KOPT-K1 (cell line): ENCODE measurements around the gene VAV2.

Experiments used
- H3K27ac ChIP-seq: fragments of 200-600 bp; sonication (generic); 2 replicates; pipeline ENCODE4 v1.5.1; 2016; ENCODE audit warnings: antibody characterized with exemption, mild to moderate bottlenecking, low read depth, low read length; ENCODE audit not compliant: poor library complexity, severe bottlenecking
- H3K36me3 ChIP-seq: fragments of 200-600 bp; sonication (generic); 2 replicates; pipeline ENCODE4 v1.5.1; 2017; ENCODE audit warnings: antibody characterized with exemption, mild to moderate bottlenecking, low read length, moderate library complexity; ENCODE audit not compliant: insufficient read depth
- H3K9me3 ChIP-seq: fragments of 200-600 bp; sonication (generic); 2 replicates; pipeline ENCODE4 v1.5.1; 2017; ENCODE audit warnings: antibody characterized with exemption, low read length, mild to moderate bottlenecking; ENCODE audit not compliant: insufficient read depth, poor library complexity, severe bottlenecking

Gene VAV2

GRCh38 chr9:133892193-133892920 lies 99.8 kb downstream of the VAV2 start:
- no peaks in the 10 kb centered on the region for H3K36me3 ChIP-seq
- no peak overlapping the region for H3K27ac ChIP-seq
- no peaks in the 10 kb centered on the region for H3K9me3 ChIP-seq

DNA sequence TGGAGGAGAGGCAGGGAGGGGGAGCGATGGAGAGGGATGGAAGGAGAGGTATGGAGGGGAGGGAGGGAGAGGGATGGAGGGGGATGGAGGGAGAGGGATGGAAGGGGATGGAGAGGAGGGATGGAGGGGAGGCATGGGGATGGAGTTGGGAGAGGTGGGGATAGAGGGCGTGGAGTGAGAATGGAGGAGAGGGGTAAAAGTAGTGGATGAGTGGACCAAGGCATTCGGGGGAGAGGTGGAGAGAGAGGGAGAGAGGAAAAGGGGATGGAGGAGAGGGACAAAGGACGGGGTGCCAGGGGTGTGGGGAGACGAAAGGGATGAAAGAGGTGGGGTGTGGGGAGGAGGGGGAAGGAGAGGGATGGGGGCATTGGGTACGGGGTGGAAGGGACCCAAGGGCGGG lies 100.4 kb downstream of the VAV2 start:
- Histone ChIP-seq H3K27ac (no peak overlapping the region), H3K9me3 (no peaks in the 10 kb centered on the region), H3K36me3 (no peaks in the 10 kb centered on the region)

DNA sequence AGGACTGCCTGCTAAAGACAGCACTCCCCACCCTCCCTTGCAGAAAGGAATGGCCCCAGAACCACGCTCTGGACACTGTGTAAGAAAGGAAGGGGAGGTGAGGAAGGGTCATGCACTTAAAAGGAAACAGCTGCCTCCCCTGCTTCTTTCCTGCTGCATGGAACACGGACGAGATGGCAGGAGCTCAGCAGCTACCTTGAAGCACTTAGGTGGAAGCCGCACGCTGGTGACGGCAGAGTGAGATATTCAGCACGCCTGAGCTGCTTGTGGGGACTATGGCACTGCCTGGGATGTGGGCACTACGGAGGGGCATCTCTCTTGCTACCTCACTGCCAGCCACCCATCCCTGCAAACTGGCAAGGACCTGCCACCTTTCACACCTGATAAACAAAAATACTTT lies 101.5 kb downstream of the VAV2 start:
- H3K27ac ChIP-seq: no peak overlapping the region
- no peaks in the 10 kb centered on the region for H3K36me3 ChIP-seq

GRCh38 chr9:133889584-133890301 lies 102.4 kb downstream of the VAV2 start:
- Histone ChIP-seq H3K9me3 (no peaks in the 10 kb centered on the region), H3K27ac (no peak overlapping the region), H3K36me3 (no peaks in the 10 kb centered on the region)

More for the DNA sequence above, 101.5 kb downstream of the VAV2 start:
- H3K9me3 ChIP-seq: no peaks in the 10 kb centered on the region

DNA sequence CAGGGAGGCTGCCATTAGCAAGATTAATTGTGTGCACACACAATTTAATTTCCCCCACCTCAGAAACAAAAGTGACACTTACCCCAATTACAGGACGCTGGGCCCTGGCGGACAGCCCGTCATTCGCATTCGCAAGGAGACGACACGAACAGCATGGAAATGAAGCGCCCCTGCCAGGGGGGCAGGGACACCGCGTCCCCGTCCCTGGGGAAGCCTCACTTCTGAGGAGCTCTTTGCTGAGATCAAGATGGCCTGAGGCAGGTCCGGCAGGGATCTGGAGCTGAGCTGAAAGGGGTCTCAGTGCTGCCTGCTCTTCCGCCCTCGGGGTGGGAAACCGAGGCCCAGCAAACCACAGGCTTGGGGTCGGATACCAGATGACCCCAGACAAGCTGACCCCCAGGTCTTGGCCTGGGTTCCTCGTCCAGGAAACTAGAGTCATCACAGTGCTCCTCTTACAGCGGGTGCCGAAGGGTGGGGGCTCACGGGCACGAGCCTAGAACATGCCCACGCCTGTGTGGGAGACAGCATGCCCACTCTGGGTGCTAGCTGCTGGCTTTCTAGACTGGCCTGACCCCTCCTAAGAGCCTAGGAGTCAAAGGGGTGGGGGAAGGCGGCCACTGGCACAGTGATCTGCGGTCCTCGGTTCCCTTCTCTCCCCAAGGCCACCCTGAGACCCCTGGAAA lies 103.2 kb downstream of the VAV2 start:
- Histone ChIP-seq H3K9me3 (no peaks in the 10 kb centered on the region), H3K36me3 (no peaks in the 10 kb centered on the region), H3K27ac (no peak overlapping the region)

DNA sequence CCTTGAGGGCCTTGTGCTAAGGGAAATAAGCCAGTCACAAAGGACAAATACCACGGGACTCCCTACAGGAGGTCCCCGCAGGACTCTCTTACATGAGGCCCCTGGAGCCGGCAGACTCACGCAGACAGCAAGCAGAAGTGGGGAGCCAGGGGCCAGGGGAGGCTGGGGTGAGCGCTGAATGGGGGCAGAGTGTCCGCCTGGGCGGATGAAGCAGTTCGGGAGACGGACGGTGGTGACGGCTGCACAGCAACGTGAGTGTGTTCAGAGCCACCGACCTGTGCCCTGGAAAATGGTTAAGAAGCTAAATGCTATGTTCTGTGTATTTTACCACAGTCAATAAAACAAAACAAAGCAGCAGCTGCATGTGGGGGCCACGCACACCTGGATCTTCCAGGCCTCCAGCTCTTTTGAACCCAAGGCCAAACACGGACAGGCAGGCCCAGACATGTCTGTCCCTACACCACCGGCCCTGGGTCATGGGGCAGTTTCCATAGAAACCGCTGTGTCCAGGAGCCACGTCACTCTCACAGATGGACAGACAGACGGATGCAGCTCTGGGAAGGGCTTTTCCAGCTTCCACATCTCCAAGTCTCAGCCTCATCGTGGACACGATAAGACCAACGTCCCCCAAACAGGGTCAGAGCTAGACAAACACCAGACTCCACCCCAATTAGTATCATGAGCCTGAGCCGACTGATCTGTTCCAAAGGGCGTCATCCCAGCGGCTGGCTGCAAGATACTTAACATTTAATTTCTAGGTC lies 103.9 kb downstream of the VAV2 start:
- Histone ChIP-seq H3K9me3 (no peaks in the 10 kb centered on the region), H3K27ac (no peak overlapping the region), H3K36me3 (no peaks in the 10 kb centered on the region)

- H3K27ac ChIP-seq: no peak overlapping the region
- no peaks in the 10 kb centered on the region for H3K9me3 ChIP-seq
- no peaks in the 10 kb centered on the region for H3K36me3 ChIP-seq
These were observed 104.5 kb downstream of the VAV2 start for GRCh38 chr9:133887540-133888047.

- Histone ChIP-seq H3K27ac (no peak overlapping the region), H3K36me3 (no peaks in the 10 kb centered on the region), H3K9me3 (no peaks in the 10 kb centered on the region)
These were observed 105.3 kb downstream of the VAV2 start for GRCh38 chr9:133886563-133887501.

DNA sequence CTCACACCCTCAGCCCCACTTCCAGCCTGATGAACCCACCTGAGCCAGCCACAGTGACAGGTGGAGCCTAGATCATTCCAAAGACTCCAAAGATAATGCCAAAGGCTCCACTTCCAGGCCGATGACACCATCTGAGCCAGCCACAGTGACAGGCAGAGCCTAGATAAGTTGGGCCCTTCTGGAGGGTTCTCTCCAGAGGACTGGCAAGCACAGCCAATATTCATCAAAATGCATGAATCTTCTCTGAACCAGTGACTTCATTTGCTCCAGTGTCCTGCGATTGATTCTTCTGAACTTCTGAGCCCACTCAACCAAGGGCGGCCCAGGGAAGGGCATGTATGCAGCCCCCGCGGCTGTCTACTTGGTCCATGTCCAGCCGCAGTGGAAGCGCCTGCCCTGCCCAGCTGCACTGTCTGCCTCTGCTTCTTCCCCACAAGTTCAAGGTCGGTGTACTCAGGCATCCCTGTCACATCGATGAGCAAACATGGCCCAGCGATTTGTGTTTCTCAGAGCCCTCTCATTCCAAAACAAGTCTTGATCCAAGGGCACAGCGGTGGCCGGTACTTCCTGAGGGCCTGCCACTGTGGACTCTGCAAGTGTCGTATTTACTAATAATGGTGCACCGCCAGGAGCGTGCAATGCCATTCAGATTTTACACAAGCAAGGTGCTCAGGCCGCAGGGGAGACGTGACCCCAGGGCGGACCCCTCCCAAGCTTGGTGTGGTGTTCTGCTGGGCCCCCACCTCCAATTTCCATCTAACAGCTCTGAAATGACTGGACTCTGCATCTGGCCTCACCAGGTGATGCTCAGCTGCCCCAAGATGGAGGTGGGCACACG lies 107.0 kb downstream of the VAV2 start:
- Histone ChIP-seq H3K36me3 (no peaks in the 10 kb centered on the region), H3K27ac (no peak overlapping the region), H3K9me3 (no peaks in the 10 kb centered on the region)

GRCh38 chr9:133882849-133883755 lies 109.0 kb downstream of the VAV2 start:
- H3K27ac ChIP-seq: no peak overlapping the region

DNA sequence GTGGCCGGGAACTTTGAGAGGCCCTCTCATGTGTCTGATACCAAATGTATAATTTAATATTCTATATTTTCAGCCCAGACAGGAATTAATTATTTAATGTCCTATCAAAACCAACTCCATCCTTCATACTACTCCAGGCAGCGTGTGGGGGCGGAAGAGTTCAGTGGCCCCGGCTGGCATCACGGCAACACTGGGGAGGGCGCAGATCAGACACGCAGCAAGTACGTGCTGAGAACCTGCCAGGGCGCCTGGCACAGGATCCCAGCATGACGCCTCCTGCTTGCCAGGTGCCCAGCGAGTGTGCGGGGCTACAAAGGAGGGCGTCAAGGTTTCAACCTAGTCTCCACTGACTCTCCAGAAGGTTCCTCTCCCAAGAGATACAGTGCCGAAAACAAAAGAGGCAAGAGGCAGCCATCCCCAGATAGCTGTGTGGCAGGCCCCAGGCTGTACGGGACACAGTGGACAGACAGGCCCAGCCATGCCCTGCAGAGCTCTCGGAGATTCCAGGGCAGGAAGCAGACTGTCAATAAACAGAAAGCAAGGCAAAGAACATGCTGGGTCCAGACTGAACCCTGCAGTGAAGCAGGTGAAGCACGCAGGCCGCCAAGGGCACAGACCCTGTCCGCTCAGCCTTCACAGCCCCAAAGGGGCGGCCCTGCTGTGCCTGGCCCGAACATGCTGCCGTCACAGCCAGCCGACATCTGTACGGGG lies 110.3 kb downstream of the VAV2 start:
- H3K9me3 ChIP-seq: no peaks in the 10 kb centered on the region
- H3K27ac ChIP-seq: no peak overlapping the region
- no peaks in the 10 kb centered on the region for H3K36me3 ChIP-seq

More at GRCh38 chr9:133882849-133883755, 109.0 kb downstream of the VAV2 start:
- Histone ChIP-seq H3K9me3 (no peaks in the 10 kb centered on the region), H3K36me3 (no peaks in the 10 kb centered on the region)
